ENCODE results near the gene AP3D1.

AP3D1 gene

DNA sequence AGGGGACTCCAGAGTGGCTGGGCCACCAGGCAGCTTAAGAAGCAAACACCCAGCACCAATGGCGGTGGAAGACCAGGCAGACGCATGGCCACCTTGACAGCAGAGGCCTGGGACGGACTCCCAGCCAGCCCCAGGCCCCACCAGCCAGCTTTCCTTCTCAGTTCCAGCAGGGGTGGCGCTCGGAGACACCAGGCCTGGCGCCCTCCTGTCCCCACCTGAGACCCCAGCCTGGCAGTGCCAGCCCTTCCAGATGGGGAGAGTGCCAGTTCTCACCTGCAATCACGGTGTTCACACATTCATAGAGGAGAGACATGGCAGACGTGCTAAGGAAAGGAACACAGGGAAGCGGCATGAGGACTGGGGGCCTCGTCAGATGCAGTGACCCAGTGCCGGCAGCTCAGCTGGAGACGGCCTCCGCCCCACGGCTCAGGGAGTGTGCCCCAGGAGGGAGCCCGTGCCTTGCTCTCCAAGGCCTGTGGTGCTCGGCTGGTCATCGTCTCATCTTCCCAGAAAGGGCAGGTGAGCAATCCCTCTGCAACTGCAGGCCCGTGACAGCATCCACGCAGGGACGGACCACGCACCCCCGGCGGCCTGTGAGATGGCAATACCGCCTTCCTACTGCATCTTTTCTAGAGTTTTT is 24.4 kb downstream of the AP3D1 start:
- DNase-seq (ENCODE audit: low spot score), result no peak

DNA sequence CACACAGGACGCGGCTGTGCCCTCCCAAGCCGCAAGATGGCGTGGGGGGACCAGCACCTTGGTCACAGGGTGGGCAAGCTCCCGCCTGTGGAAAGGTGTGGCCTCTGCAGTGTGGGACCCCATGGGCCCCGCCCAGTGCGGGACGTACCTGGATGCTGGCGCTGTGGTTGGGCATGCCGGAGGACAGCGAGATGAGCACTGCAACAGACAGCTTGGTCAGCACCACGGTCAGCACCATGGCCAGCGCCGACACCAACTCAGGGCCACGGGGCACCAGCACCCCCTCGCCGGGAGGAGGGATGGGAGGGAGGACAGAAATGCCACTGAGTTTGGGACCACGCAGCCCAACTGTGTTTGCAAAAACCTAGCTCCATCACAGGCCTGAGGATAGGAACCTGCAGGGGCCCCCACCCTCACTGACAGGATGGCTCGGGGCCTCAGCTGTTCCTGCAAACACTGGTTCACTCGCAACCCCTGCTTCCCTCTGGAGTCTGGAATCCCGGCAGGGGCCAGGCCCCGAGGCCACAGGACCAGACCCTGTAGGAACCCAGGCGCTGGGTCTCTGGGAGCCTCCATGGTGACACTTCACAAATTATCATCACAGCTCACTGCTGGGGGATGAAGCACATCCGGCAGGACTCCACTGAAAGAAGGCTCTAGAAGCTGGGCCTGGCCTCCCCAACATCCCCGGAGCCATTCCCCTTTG is 27.5 kb downstream of the AP3D1 start:
- DNase-seq (ENCODE audit: low spot score), result no peak

DNA sequence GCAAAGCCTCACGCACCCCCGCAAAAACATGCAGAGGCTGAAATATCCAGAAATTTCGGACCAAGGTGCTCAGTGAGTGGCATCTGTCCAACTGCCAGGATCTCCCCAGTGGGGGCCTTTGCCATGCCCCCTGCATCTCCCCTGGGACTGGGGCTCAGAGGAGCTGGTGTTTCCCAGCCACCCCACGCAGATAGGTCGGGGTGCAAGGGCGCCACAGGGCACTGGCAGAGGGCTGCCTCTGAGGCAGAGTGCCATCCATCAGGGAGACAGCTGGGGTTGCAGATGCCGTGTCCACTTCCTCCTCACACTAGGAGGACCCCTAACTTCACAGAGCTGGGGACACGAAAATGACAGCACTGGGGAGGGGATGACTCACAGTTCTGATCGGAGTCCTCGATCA is 28.4 kb downstream of the AP3D1 start:
- no peak for DNase-seq (ENCODE audit: low spot score)

DNA sequence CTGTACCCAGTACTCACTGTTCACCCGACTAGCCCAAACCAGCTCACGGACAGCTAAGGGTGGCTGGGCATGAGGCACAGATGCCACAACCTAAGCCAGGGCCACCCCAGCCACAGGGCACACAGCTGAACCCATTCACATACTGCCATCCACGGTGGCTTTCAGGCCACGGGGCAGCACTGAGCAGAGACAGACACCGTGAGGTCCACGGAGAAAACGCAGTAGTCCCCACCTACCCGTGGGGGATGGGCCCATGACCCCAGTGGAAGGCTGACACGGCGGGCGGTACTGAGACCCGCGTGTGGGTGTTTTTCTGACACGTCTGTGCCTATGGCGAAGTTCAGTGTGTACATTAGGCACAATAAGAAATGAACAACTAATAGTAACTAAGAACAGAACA is 29.1 kb downstream of the AP3D1 start:
- no peak for DNase-seq (ENCODE audit: low spot score)

DNA sequence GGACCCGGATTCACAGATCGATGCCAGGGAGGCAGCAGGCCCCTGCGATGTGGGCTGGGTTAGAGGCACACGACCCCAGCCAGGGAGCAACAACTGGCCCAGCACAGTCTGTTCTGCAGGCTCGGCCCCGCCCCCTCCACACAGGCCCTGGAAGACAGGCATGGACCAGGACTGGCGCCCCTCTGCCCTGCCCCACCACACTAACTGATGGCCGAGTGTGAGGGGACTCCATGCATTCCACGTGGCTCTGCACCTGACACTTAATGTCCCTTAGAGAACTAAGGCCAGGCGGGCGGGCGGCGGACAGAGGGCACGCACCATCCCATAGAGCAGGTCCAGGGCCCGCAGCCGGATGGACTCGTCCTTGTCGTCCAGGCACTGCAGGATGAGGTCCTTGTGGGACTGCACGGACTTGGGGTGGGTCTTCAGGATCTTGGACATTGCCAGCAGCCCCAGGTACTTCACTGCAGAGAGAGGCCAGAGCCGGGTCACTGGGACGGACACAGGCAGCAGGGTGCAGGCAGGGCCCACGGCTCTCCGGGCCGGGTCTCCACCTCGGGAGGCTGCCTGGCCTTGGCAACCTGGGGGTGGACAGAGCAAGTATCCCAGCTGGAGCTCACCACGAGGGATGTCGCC is 29.8 kb downstream of the AP3D1 start:
- no peak for DNase-seq (ENCODE audit: low spot score)

DNA sequence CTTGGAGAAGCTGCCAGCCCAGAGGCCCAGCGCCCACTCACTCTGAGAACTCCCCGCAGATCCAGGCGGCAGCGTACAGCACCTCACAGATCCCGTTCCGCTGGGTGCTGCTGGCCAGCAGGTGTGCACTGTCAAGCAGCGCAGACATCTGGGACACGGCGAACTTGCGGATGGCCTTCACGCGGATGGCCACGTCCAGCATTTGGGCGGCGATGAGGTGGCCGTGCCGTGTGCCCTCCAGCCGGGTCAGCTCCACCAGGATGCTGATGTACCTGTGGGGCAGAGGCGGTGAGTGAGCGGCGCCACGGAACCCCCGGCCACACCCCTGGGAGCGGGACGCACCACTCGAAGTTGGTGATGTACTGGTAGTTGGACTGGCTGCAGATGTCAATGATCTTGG is 30.5 kb downstream of the AP3D1 start:
- DNase-seq (ENCODE audit: low spot score), result no peak

DNA sequence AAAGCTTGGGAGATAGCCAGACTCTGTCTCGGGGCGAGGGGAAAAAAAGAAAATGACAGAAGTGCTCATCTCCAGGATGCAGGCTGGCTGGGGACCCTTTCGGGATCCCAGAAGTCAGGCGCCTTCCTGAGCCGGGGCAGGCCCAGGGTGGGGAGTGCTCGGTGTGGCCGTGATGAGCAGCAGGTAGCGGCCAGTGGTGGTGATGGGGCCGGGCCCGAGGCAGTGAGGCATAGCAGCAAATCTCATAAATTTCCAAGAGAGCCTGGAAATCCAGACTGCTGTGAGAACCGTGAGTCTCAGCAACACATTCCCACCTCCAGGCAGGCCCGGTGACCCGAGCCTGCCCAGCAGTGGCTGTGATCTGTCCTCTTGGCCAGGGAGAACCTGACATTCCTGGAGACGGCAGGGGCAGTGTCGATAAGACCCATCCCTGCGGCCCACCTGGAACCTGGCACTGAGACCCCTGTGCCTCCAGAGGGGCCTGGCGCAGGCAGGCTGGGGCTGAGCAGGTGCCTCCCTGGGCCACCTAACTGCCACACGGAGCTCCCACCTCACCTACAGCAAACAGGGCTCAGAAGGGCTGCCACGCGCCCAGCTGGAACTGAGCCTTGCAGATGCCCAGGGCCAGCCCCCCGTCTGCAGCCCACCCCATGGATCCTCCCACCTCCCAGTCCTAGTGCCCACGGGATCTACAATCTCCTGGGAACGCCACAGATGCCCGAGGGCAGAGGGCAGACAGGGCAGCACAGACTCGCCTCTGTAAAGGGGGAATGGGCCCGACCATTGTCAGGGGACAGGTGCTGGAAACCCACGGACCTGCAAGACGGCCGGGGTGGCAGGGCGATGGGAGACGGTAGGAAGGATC is 31.2 kb downstream of the AP3D1 start:
- DNase-seq (ENCODE audit: low spot score), result no peak

DNA sequence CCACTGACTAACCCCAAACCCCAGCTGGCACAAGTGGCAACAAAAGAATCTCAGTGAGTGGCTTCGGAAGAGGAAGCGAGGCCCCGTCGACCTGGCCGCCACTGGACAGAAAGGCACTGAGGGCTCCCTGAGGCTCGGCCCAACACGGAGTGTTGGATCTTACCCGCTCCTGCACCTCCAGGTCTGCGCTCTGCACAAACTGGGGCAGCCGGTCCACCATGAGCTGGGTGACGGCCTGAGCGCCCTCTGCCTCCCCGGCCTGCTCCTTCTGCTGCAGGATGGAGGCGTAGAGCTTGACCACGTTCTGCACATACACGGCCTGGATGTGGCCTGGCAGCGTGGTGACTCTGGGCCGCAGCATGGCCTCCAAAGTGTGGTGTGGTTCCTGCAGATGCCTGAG is 32.9 kb downstream of the AP3D1 start:
- DNase-seq (ENCODE audit: low spot score), result no peak

DNA sequence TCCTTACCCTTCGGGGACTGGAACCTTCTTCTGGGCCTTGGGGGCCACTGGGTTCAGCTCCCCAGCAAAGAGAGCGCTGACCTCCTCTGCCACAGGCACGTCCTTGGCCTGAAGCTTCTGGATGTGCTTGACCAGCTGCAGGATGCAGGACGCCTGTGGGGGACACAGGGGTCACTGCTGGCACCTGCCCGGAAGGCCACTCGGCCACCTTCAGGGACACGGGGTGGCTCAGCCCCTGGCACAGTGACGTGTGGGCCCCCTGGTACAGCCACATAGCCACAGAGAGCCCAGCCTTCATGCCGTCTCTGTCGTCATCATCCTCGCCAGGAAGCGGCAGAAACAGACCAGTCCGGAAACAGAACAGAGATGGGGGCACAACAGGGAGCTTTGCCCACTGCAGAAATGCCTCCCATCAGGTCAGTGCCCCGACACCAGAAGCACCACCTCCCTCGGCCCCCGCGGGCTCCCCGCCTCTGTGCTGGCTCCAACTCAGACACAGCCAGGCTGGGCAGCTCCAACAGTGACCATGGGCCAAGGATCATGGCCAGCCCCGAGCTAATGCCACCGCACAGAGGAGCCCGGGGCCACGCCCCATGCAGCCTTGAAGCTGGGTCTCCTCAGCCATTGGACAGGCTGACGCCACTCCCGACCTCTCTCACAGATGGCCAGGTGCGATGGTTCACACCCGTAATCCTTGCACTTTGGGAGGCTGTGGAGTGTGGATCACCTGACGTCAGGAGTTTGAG is 34.0 kb downstream of the AP3D1 start:
- DNase-seq (ENCODE audit: low spot score), result no peak

DNA sequence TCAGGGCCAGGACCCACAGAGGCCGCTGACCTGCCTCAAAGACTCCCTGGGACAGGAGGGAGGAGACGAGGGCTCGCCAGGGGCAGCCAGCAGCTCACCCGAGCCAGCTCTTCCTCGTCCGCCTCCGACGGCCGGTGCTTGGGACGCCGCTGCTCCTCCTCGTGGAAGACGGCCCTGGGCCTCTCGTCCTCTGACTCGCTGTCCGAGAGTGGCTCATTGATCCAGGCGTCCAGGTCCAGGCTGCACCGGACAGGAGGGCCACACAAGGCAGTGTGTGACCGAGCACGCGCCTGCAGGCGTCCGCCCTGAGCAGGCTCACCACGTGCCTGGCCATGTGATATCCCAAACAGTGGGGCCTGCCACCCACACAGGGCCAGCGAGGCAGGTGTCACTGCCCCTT is 34.9 kb downstream of the AP3D1 start:
- DNase-seq (ENCODE audit: low spot score), result no peak

DNA sequence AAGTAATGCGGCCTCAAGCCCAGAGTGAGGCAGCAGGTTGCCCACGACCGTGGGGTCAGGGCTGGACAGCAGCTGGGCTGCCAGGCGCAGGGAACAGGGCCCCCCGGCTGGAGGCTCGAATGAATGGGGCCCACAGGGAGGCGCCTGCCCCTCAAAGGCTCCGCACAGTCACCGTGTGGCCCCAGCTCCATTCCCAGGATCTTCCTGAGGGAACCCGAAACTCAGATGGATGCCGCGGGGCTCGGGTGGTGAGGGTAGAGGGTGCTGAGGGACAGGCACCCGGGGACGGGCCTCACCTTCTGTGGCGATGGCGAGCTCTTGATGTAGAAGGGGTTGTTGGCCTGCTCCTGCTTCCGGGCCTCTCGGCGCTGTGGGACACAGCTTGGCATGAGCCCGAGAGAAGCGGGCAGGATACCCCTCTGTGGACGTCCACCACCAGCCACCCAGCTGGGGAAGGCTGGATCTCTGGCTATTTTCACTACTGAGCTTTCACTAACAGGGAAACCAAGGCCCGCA is 35.4 kb downstream of the AP3D1 start:
- no peak for DNase-seq (ENCODE audit: low spot score)

DNA sequence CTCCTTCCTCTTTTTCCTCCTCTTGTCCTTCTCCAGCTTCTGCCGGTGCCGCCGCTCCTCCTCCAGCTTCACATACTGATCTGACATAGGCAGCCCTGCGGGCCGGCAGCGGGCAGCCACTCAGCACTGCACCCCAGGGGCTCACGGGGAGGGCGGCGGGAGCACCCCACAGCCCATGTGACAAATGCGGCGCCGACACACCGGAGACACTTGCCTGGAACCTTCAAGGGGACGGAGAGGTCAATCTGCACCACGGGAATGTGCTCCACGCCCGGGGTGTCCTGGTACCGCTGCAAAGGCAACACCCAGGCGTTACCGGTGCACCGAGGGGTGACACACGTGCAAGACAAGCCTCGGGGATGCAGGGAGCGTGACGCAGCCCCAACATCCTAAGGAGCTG is 36.0 kb downstream of the AP3D1 start:
- no peak for DNase-seq (ENCODE audit: low spot score)

DNA sequence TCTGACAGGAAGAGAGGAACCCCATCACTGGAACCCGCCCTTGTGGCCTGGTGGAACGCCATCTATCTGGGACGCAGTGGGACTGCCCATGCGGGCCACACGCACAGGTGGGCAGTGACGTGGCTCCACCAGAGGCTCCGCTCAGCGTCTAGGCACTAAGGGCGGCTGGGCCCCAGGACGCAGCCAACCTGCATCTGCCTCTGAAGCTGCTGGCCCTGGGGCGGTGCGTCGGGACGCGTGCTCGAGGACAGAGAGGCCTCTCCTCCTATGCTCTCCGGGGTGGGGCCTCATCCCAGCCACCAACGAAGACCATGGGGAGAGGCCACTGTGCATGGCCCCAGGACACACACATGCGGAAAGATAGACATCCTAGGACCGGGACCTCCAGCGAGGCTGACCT is 36.5 kb downstream of the AP3D1 start:
- DNase-seq (ENCODE audit: low spot score), result no peak

DNA sequence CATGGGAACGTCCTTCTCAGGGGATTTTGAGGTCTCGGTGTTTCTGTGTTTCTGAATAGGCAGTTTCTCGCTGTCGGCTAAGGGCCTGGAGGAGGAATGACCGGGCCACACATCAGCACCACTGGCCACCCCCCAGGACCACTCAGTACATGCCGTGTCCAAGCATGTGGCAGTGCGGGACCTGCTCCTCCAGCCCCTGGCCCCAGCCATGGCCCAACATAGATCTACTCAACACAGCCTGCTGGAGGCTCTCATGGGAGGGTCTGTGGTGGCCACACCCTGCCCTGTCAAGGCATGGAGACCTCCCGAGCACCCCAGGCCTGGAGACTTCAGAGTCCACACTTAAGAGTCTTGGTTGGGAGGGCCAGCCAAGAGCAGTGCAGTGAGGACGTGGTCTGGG is 37.1 kb downstream of the AP3D1 start:
- DNase-seq (ENCODE audit: low spot score), result no peak

DNA sequence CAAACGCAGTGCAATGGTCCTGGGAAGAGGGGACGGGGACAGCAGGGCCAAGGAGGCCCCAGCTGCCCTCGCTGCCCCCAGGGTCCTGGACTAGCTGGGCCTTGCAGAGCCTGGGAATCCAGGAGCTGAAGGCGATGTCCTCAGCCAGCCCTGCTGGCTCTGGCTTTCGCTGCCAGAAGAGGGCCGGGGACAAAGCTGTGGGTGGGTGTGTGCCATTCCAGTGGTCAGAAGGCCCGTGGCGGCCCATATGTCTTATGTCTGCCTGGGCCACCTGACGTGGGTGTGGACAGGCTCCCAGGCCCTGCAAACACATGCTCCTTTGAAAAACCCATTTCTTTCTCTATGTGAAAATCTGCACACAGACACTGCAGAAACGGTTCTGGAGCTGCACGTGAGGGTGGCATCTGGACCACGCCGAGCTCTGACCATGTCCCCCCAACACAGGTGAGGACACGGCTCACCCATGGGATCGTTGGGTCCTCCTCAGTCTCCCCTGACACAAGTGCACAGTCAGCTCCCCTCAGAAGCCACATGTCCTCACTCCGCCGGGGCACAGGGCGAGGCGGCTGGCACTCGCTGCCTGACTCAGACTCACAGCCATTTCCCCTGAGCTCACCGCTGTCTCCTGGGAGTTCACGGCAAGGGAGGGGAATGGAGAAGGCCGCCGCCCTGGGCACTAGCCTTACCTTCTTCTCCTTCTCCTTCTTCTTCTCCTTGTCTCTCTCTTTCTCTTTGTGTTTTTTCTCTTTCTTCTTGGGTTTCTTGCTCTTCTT is 37.7 kb downstream of the AP3D1 start:
- DNase-seq (ENCODE audit: low spot score), result peak; percentile 55

DNA sequence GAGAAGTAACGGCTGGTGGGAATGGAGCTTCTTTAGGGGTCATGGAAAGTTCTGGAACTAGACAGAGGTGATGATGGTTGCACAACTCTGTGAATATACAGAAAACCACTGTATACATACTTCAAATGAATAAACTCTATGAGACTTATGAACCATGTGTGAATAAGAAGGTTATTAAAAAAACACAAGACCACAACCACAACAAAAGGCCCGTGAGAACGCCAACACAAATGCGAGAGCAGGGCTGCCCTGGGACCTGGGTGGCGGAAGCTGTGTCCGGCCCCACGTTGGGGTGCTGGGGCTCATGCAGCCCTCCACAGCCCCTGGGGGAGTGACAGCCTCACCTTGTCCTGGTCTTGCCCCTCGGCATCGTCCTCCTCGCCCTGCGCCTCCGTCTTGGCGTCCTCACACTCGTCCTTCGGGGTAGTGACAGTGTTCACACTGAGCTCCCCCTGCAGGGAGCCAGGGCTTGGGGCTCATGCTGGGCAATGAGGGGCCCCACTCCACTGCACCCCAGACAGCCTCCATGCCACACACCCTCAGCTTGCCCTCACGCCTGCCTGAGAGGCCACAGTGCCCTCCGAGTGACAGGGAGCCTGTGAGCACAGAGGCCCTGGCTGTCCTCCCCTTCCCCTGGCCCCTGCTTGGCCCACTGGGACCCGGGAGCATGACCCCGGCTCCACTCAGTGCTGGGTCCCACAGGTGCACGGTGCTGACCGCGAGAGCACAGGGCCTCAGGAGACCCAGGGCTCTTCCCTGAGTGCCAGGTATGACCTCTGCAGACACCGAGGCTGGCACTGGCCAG is 38.6 kb downstream of the AP3D1 start:
- DNase-seq (ENCODE audit: low spot score), result no peak

DNA sequence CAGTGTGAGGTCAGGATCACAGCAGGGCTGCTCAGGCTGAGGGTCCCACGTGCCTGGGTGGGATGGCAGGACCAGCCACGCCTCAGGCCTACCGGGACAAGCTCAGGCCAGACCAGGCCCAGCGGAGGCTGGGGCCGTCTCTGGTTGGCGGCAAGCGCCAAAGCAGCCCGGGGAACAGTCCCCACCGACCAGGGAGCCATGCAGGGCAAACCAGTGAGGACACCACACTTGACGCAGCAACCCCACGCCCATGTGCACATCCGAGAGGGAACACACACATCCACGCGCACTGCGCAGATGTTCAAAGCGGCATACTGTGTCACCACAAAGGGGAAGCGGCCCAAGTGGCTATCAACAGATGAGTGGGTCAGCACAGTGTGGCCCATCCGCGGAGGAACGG is 39.5 kb downstream of the AP3D1 start:
- DNase-seq (ENCODE audit: low spot score), result no peak

DNA sequence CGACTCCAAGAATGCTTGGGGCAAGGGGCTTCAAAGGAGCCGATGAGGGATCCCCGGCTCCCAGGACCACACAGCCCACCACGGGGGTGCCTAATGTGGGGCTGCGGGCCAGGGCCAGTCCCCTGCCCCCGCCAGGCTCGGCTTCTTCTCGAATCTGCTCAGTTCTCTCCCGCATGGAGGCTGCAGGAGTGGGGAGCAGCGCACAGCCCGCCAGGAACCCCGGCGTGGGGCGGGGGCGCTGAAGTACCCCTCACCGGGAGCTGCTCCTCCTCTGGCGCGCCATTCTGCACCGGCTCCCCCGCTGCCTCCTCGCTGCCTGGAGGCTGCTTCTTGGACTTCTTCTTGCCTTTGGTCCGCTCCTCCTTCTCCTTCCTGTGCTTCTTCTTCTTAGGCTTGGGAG is 39.9 kb downstream of the AP3D1 start:
- no peak for DNase-seq (ENCODE audit: low spot score)

DNA sequence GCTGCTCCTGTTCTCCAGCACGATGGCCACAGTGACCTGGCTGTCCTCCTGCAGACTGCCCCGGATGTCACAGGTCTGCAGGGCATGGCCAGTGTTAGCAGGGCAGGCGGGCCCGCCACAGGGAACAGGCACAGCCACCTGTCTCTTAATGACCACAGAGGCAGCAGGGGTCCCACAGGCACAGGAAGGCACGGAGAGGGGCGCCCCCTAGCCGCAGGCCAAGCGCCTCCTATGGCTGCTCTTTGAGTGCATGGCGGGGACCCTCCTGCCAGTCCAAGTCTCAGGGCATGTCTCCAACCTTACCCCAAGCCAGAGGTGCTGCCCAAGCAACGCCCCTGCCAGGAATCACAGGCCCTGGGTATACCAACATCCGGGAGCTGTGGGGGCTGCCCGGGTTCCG is 40.5 kb downstream of the AP3D1 start:
- DNase-seq (ENCODE audit: low spot score), result no peak
